ENCODE data around the gene CNOT11.

- TF ChIP-seq EZH2 (IDR thresholded peaks at IDR 0.05; ENCODE audit: borderline replicate concordance, low read length) (no peak), CTCF (conservative IDR thresholded peaks at IDR 0.05 in 1 of 2, IDR thresholded peaks at IDR 0.05 in 1 of 2; ENCODE audit: extremely low read depth in 1 of 2, insufficient read depth in 1 of 2, low read depth in 1 of 2, low read length in 2 of 2) (no peak)
Observed at GRCh38 chr2:101255501-101255900, 2.8 kb downstream of the CNOT11 start.
